ENCODE results near the gene PKHD1.
"Not testable (repeated sequence)": the region's sequence is repeated elsewhere in the genome, so short reads cannot be mapped to it uniquely, and the experiment has no call there.

The PKHD1 gene

GRCh38 chr6:51951924-51952323 is 135.5 kb downstream of the PKHD1 start:
- TF ChIP-seq CTCF (IDR thresholded peaks at IDR 0.05; ENCODE audit: extremely low read depth, missing control alignments) = no peak
- no peak for DNase-seq (ENCODE audit: low spot score)

- TF ChIP-seq CTCF (IDR thresholded peaks at IDR 0.05; ENCODE audit: extremely low read depth, missing control alignments) = no peak
- no peak for DNase-seq (ENCODE audit: low spot score)
These were observed 137.9 kb downstream of the PKHD1 start for GRCh38 chr6:51949526-51949925.

GRCh38 chr6:51939695-51940094 is 147.7 kb downstream of the PKHD1 start:
- not testable (repeated sequence) for DNase-seq (ENCODE audit: low spot score)

GRCh38 chr6:51936531-51937290 is 150.7 kb downstream of the PKHD1 start:
- TF ChIP-seq CTCF (IDR thresholded peaks at IDR 0.05; ENCODE audit: extremely low read depth, missing control alignments) = no peak
- no peak for DNase-seq (ENCODE audit: low spot score)

GRCh38 chr6:51934098-51934497 is 153.3 kb downstream of the PKHD1 start:
- peak; percentile 35 for DNase-seq (ENCODE audit: low spot score)
- TF ChIP-seq CTCF (IDR thresholded peaks at IDR 0.05; ENCODE audit: extremely low read depth, missing control alignments) = peak; percentile 41

GRCh38 chr6:51932956-51933355 is 154.5 kb downstream of the PKHD1 start:
- TF ChIP-seq CTCF (IDR thresholded peaks at IDR 0.05; ENCODE audit: extremely low read depth, missing control alignments) = no peak
- no peak for DNase-seq (ENCODE audit: low spot score)

GRCh38 chr6:51930602-51931001 is 156.8 kb downstream of the PKHD1 start:
- DNase-seq (ENCODE audit: low spot score) = no peak
- TF ChIP-seq CTCF (IDR thresholded peaks at IDR 0.05; ENCODE audit: extremely low read depth, missing control alignments) = no peak

- peak; percentile 16 for DNase-seq (ENCODE audit: low spot score)
- no peak for TF ChIP-seq CTCF (IDR thresholded peaks at IDR 0.05; ENCODE audit: extremely low read depth, missing control alignments)
These were observed 157.4 kb downstream of the PKHD1 start for GRCh38 chr6:51929934-51930574.

Measured in GM20000 (cell line).